ENCODE data around the gene VWA2. TPM values are rescaled to one million over a fixed set of nuclear protein-coding genes. Genes with fewer than 3 reads are reported as not detected.

VWA2 gene
- total and polyA plus RNA-seq, 4 donors: 1.6 to 18.3 (median 8.4) TPM

DNA sequence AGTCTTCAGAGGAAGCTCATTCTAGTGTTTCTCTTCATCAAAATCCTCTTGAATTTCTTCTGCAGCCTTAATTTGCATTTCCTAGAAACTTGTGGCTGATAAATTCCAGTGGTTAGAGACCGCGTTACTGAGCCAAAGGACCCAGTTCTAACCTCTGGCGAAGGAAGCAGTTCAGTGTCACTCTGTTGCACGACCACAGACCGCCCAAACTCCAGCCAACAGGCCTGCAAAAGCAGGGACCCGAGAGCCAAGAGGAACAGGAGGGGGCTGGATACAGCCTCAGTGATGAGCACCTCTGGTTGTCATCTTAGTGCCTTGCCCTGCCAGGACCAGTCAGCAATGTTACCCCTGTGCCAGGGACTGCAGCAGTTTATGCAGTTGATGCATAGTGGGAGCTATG lies 95.2 kb downstream of the VWA2 start:
- no peak overlapping the region for H3K9ac ChIP-seq (ENCODE audit: insufficient read depth in 1 of 2, low read length in 2 of 2)
- H3K27me3 ChIP-seq (ENCODE audit: control insufficient read depth in 3 of 3, insufficient read depth in 3 of 3, low read length in 2 of 3): no peaks in the 10 kb centered on the region
- WGBS, 2 donors: 44 to 52% methylated on average over 6 of the region's 6 CpGs
- ATAC-seq (ENCODE audit: insufficient read depth, low FRiP score) (no peak), DNase-seq (peak; percentile 38 to 63 (median 41))
- TF ChIP-seq, protein P1, sequence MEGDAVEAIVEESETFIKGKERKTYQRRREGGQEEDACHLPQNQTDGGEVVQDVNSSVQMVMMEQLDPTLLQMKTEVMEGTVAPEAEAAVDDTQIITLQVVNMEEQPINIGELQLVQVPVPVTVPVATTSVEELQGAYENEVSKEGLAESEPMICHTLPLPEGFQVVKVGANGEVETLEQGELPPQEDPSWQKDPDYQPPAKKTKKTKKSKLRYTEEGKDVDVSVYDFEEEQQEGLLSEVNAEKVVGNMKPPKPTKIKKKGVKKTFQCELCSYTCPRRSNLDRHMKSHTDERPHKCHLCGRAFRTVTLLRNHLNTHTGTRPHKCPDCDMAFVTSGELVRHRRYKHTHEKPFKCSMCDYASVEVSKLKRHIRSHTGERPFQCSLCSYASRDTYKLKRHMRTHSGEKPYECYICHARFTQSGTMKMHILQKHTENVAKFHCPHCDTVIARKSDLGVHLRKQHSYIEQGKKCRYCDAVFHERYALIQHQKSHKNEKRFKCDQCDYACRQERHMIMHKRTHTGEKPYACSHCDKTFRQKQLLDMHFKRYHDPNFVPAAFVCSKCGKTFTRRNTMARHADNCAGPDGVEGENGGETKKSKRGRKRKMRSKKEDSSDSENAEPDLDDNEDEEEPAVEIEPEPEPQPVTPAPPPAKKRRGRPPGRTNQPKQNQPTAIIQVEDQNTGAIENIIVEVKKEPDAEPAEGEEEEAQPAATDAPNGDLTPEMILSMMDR (IDR thresholded peaks at IDR 0.05; ENCODE audit: control extremely low read depth, extremely low read depth): no peak
- no peak overlapping the region for H3K27ac ChIP-seq (ENCODE audit: low read depth in 1 of 2, low read length in 1 of 2)
- no peak overlapping the region for H3K4me3 ChIP-seq
- peaks cover 0 to 10% (median 0%) of the 10 kb centered on the region in 4 donors for H3K36me3 ChIP-seq (ENCODE audit: control insufficient read depth in 4 of 4, insufficient read depth in 4 of 4, low read length in 4 of 4)
- peaks cover 0 to 32% (median 8%) of the 10 kb centered on the region in 5 donors for H3K4me1 ChIP-seq (ENCODE audit: control insufficient read depth in 5 of 5, insufficient read depth in 5 of 5, low read length in 5 of 5)
- H3K9me3 ChIP-seq (ENCODE audit: control insufficient read depth in 4 of 4, insufficient read depth in 3 of 4, low read length in 3 of 4): no peaks in the 10 kb centered on the region

DNA sequence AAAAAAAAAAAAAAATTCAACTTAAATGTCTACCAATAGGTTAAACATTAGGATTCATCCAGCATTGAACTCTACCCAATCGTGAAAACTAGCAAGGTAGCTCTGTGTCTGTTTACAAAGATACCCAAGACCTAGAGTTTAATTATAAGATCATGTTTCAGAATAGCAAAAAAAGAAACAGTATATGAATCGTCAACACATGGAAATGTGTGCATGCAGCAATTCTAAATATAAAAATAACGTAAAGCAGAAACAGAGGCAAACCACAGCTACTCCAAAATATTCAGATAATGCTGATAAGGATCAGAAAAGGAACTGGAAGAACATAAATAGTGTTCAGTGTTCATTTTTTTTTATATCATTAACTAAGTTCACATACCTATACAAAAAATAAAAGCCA lies 96.6 kb downstream of the VWA2 start:
- Histone ChIP-seq H3K36me3 (ENCODE audit: control insufficient read depth in 4 of 4, insufficient read depth in 4 of 4, low read length in 4 of 4) (peaks cover 0 to 10% (median 0%) of the 10 kb centered on the region in 4 donors), H3K27me3 (ENCODE audit: control insufficient read depth in 3 of 3, insufficient read depth in 3 of 3, low read length in 2 of 3) (no peaks in the 10 kb centered on the region), H3K27ac (ENCODE audit: low read depth in 1 of 2, low read length in 1 of 2) (no peak overlapping the region), H3K9me3 (ENCODE audit: control insufficient read depth in 4 of 4, insufficient read depth in 3 of 4, low read length in 3 of 4) (no peaks in the 10 kb centered on the region), H3K4me3 (no peak overlapping the region), H3K9ac (ENCODE audit: insufficient read depth in 1 of 2, low read length in 2 of 2) (no peak overlapping the region), H3K4me1 (ENCODE audit: control insufficient read depth in 5 of 5, insufficient read depth in 5 of 5, low read length in 5 of 5) (peaks cover 0 to 27% (median 8%) of the 10 kb centered on the region in 5 donors)
- WGBS, 2 donors: 28 to 58% methylated on average over 3 of the region's 3 CpGs
- TF ChIP-seq, protein P1 (IDR thresholded peaks at IDR 0.05; ENCODE audit: control extremely low read depth, extremely low read depth): no peak
- no peak for DNase-seq
- ATAC-seq (ENCODE audit: insufficient read depth, low FRiP score): no peak

DNA sequence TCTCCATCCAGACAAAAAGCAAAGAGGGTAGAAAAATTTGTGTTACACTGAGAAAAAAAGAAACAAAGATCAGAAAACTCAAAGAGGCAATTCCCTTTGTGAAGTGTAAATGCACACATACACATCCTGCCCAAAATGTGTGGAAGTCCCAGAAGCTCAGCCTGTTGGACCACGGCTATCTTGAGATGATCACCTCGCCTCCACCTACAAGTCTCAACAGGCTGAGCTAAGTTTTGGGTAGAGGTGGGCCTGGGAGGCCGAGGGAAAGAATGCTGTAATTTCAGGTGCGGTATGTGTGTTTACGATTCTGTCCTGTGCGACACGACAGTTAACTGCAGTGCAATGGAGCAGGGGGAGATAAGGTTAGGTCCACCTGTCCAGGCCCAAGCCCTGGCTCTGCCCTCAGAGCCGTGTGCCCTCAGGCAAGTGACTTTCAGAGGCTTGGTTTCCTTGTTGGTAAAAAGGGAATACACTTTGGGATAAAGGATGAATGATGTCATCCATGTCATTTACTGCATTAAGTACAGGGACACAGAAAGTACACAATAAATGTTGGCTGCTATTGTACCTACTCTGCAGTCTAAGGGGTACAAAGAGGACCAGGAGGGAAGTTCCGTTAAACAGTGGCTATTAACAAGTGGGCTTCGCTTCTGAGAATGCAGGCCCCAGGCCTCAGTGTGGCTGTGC lies 97.9 kb downstream of the VWA2 start:
- Histone ChIP-seq H3K36me3 (ENCODE audit: control insufficient read depth in 4 of 4, insufficient read depth in 4 of 4, low read length in 4 of 4) (peaks cover 0 to 10% (median 0%) of the 10 kb centered on the region in 4 donors), H3K9me3 (ENCODE audit: control insufficient read depth in 4 of 4, insufficient read depth in 3 of 4, low read length in 3 of 4) (no peaks in the 10 kb centered on the region), H3K4me1 (ENCODE audit: control insufficient read depth in 5 of 5, insufficient read depth in 5 of 5, low read length in 5 of 5) (peaks cover 0 to 26% (median 7%) of the 10 kb centered on the region in 5 donors), H3K4me3 (no peak overlapping the region), H3K27ac (ENCODE audit: low read depth in 1 of 2, low read length in 1 of 2) (no peak overlapping the region), H3K9ac (ENCODE audit: insufficient read depth in 1 of 2, low read length in 2 of 2) (no peak overlapping the region), H3K27me3 (ENCODE audit: control insufficient read depth in 3 of 3, insufficient read depth in 3 of 3, low read length in 2 of 3) (no peaks in the 10 kb centered on the region)
- DNase-seq: no peak
- 88 to 89% methylated on average over 10 of the region's 10 CpGs for WGBS, 2 donors
- no peak for ATAC-seq (ENCODE audit: insufficient read depth, low FRiP score)
- TF ChIP-seq, protein P1 (IDR thresholded peaks at IDR 0.05; ENCODE audit: control extremely low read depth, extremely low read depth): no peak
